ENCODE measurements around the gene COPG2.

The COPG2 gene

DNA sequence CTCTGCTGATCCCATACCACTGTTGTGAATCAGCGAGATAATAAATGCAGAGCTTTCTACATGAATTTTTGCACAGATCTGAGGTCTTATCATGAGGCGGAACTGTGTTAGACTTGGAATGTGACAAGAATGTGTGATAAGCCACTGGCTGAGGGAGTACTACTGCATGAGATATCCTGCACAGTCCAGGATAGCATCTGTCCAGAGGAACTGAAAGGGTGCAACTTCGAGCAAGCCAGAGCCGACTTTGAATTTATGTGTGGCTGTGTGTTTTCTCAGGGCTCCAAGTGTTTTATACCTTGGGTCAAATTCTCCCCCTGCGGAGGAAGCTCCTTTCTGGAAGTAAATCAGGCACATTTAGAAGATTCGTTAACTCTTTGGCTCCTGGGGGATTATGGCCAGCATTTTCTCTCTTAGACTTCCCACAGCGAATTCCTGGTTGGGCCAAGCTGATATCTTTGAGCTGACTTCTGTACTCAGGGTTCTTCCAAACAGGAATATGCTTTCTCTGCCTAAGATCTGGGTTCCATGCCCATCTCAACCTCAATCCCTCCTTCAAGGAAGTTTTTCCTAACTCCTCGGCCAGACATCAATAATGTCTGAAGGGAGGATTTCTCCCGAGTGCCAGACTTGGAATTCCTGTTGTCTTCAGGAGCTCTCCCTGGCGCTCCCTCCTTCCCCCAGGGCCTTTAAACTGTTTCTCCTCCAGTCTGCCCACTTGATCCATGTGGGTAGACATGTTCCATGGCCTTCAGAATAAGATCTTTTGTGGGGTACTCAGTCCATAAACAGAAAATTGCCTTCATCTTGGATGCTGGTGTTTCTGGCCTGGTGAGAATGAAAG lies 179.2 kb downstream of the COPG2 start:
- H3K4me3 ChIP-seq (ENCODE audit: low read depth, low read length) = no peak overlapping the region
- TF ChIP-seq, protein P1, sequence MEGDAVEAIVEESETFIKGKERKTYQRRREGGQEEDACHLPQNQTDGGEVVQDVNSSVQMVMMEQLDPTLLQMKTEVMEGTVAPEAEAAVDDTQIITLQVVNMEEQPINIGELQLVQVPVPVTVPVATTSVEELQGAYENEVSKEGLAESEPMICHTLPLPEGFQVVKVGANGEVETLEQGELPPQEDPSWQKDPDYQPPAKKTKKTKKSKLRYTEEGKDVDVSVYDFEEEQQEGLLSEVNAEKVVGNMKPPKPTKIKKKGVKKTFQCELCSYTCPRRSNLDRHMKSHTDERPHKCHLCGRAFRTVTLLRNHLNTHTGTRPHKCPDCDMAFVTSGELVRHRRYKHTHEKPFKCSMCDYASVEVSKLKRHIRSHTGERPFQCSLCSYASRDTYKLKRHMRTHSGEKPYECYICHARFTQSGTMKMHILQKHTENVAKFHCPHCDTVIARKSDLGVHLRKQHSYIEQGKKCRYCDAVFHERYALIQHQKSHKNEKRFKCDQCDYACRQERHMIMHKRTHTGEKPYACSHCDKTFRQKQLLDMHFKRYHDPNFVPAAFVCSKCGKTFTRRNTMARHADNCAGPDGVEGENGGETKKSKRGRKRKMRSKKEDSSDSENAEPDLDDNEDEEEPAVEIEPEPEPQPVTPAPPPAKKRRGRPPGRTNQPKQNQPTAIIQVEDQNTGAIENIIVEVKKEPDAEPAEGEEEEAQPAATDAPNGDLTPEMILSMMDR (IDR thresholded peaks at IDR 0.05; ENCODE audit: low read depth, low read length, missing control alignments) = no peak
- no peak for DNase-seq (ENCODE audit: low read depth)

DNA sequence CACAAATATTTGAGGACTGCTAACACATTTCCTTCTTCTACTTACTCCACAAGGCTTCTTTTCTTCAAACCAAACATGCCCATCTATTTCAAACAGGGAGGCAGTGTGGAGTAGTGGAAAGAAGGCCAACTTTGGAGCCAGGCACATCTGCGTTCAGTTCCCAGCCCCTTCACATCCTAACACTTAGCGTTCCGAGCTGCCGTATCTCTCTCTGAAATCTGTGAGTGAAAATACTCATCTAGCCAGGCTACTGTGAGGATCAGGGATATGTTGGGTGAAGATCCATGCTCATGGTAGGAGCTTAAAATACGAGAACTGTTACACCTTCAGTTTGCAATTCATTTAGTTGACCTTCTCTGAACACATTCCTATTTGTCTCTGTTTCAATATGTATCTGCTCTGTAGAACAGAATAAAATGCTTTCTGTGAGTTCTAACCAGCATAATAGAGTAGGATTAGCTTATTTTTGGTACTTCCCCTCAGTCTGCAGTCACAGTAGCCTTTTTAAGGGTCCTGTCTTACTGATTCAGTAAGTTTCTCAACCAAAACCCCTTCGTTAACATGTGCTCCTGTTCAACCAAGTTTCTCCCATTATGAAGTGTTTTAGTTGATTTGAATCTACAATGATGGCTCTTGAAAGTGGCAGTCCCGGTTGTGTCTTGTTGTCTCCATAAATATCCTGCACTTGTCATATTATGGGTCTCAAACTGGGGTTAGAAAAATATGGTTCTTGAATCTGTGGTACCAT lies 180.0 kb downstream of the COPG2 start:
- no peak for DNase-seq (ENCODE audit: low read depth)
- TF ChIP-seq, protein P1 (IDR thresholded peaks at IDR 0.05; ENCODE audit: low read depth, low read length, missing control alignments) = no peak
- no peak overlapping the region for H3K4me3 ChIP-seq (ENCODE audit: low read depth, low read length)

DNA sequence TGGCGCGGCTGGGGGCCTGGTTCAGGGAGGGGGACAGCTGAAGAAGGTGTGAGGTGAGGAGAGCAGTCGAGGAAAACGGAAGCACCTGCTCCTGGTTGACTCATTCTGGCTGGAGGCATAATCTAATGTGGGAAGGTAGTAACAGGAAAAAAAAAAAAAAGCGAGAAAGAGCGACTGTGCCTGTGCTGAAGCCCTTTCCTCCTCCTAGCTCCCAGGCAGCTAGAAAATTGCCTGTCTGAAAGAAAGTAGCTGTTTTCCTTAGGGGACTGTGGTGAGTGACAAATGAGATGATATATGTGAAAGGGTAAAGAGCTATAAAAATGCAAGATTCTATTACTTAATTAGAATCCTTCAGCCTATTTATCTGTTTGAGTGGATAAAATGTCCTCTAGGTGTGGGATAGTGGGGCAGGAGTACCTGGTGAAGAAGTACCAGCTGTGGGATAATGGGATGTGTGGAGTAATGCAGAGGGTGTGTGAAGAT lies 181.6 kb downstream of the COPG2 start:
- TF ChIP-seq, protein P1 (IDR thresholded peaks at IDR 0.05; ENCODE audit: low read depth, low read length, missing control alignments) = no peak
- peak overlapping the region; percentile 54 for H3K4me3 ChIP-seq (ENCODE audit: low read depth, low read length)
- no peak for DNase-seq (ENCODE audit: low read depth)

DNA sequence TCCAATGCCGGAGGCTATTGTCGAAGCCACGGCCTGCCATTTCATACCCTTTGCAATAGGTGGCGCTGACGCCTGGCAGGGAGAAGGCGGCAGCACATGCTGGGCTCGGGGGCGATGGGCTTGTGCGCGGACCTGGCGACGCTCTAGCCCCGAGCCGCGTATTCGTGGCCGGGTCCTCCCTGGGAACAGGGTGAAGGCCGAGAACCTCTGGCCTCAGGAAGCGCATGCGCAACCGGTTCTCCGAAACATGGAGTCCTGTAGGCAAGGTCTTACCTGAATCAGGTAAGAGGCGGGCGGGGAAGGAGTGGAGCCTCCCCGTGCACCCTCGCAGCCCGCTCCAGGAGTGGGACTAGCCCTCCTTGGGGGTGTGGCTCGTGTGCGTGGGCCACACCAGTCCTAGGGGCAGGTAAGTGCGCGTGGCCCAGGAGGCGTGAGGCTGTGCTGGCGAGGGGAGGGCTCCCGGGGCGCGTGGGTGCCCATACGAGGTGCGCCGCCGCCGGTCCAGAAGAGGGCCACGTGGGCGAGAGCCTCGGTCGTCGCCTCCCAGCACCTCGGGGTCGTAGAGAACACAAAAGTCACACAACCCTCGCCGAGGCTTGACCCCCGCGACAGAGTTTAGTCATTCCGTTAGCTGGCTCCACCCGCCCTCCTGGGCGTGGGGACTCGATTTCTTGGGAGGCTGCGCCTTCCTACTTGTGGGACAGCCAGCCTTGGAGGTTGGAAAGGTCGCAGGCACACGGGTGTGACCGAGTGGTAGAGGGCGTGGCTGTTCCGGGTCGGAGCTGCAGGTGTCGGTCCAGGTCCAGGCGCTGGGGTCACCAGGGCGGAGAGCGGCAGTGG lies 182.2 kb downstream of the COPG2 start:
- peak; percentile 33 for DNase-seq (ENCODE audit: low read depth)
- peak overlapping the region; percentile 54 for H3K4me3 ChIP-seq (ENCODE audit: low read depth, low read length)
- TF ChIP-seq, protein P1 (IDR thresholded peaks at IDR 0.05; ENCODE audit: low read depth, low read length, missing control alignments) = peak; percentile 84

DNA sequence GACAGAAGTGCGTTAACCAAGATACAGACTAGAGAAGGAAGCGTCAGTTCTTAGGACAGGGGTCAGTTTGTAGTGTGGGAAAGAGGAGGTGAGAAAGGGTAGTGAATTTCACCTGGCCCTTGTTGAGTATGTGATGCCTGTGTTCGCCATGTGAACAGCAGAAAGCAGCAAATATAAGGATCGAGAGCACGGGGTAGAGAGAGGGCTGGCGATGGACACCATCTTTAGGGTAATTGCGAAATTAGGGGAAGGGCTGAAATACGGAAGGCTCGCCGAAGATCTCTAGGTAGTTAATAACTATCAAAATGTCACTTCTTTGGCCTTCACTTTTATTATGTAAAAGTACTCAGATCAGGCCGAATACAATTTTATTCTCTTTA lies 182.8 kb downstream of the COPG2 start:
- TF ChIP-seq, protein P1 (IDR thresholded peaks at IDR 0.05; ENCODE audit: low read depth, low read length, missing control alignments) = no peak
- DNase-seq (ENCODE audit: low read depth) = no peak
- peak overlapping the region; percentile 54; the same call in 1 of the 2 replicates for H3K4me3 ChIP-seq (ENCODE audit: low read depth, low read length)

DNA sequence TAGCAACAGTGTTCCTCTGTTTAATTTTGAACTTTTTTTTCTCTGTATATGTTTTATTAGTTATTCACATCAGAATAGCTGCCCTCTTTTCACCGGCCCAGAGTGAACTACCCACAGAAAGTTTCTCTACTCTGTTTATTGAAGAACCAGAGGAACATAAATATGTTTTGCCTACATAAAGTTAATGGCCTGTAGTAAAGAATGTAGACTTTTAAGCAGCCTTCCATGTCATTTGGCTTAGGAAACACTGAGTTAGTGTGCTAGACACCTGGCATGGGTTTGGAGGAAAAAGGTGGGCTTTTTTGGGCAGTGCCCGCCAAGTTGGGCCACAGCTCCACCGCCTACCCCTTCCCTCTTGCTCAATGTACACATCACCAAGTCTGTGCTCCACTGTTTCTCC lies 185.5 kb downstream of the COPG2 start:
- TF ChIP-seq, protein P1 (IDR thresholded peaks at IDR 0.05; ENCODE audit: low read depth, low read length, missing control alignments) = no peak
- no peak overlapping the region for H3K4me3 ChIP-seq (ENCODE audit: low read depth, low read length)
- no peak for DNase-seq (ENCODE audit: low read depth)
